Measurements from ENCODE around the gene ATP6V0C.

ATP6V0C gene

DNA sequence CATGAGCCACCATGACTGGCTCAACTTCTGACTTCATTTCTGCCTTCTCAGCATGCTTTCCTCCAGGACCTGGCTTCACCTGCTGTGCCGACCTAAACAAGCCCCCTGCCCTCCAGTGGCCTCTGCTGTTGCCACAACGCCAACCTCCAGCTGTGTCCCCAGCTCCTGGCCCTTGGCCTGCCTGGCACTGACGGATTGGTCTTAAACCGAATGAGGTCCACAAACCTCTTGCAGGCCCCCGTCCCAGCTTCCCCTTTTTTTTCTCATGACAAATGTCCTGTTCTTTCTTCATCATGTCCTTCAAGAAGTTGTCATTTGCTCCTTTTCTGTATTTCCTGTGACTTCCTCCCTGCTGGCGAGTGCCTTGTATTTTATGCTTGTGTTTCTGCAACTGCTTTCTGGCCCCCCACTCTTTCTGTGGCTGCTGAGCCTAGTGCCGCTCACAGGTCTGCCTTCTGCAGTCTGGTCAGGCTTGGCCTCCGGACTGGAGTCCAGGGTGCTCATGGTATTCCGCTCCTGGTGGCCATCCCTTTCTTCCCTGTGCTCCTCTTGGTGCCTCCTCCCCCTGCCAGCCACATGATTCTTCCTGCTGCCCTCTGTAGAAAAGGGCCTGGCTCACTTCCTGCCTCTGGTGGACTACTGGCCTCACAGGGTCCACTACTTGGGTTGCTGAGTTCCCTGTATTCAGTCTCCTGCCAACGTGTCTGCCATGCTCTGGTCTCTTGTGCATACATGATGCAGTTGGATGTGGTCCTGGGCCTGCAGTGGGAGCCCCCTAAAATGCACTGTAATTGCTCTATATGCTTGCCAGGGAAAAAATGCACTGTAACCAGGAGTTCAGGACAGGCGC, 2.9 kb downstream of the ATP6V0C start:
- no peak for TF ChIP-seq CTCF (IDR thresholded peaks at IDR 0.05; ENCODE audit: low read depth, low read length)
- no peak for DNase-seq (ENCODE audit: extremely low read depth, low read depth)

DNA sequence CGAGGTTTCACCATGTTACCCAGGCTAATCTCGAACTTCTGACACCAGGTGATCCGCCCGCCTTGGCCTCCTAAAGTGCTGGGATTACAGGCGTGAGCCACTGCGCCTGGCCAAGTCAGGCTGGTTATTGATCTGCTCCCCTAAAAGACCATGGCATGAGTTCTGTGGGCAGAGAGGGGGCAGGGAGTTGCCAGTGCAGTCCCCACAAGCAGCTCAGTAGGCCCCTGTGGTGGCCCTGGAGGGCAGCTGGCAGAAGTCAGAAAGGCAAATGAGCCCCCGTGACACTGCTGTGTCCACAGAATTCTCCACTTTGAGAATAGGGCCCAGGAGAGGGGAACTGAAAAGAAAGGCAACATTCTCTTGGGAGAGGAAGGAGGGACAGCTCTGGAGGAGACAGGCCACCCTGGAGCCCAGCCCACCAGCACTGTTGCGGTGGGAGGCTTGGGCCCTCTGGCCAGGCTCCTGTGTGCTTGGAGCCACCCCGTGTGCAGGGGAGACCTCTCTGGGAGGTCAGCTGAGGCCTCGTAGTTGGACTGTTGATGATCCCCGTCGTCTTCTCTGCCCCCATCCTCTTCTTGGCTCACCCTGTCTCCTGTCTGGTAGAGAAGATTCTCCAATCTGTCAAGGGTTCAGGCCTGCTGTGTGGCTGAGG, 4.3 kb downstream of the ATP6V0C start:
- no peak for DNase-seq (ENCODE audit: extremely low read depth, low read depth)
- TF ChIP-seq CTCF (IDR thresholded peaks at IDR 0.05; ENCODE audit: low read depth, low read length) = no peak

- no peak for TF ChIP-seq CTCF (IDR thresholded peaks at IDR 0.05; ENCODE audit: low read depth, low read length)
- no peak for DNase-seq (ENCODE audit: extremely low read depth, low read depth)
These were observed 5.3 kb downstream of the ATP6V0C start for GRCh38 chr16:2518823-2519710.

GRCh38 chr16:2519711-2520080, 5.9 kb downstream of the ATP6V0C start:
- DNase-seq (ENCODE audit: extremely low read depth, low read depth) = no peak
- TF ChIP-seq CTCF (IDR thresholded peaks at IDR 0.05; ENCODE audit: low read depth, low read length) = no peak

DNA sequence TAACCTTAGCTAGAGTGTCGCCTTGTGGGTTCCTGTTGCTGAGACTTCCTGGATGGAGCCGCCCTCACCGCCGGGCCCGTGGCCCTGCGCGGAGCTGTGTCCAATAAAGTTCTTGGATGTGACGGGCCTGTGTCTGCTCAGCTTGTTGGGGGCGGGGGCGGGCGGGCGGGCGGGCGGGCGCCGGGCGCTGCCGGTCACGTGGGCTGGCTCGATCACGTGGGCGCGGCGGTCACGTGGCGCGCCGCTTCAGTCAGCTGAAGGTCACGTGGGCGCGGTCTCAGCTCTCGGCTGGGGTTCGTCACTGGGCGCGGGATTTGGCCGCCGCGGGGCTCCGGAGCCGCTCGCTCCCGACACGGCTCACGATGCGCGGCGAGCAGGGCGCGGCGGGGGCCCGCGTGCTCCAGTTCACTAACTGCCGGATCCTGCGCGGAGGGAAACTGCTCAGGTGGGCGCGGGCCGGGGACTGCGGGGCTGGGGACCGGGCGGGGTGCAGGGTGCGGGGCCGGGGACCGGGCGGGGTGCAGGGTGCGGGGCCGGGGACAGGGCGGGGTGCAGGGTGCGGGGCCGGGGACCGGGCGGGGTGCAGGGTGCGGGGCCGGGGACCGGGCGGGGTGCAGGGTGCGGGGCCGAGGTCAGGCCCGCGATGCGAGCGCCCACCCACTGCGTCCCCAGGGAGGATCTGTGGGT, 6.5 kb downstream of the ATP6V0C start, which contains the start of gene AMDHD2:
AMDHD2 (plus strand) TSS at position 275 of the 687 bp plus-strand sequence; CDS start at position 363, 88 bp downstream.
- DNase-seq (ENCODE audit: extremely low read depth, low read depth) = peak; percentile 70
- no peak for TF ChIP-seq CTCF (IDR thresholded peaks at IDR 0.05; ENCODE audit: low read depth, low read length)

DNA sequence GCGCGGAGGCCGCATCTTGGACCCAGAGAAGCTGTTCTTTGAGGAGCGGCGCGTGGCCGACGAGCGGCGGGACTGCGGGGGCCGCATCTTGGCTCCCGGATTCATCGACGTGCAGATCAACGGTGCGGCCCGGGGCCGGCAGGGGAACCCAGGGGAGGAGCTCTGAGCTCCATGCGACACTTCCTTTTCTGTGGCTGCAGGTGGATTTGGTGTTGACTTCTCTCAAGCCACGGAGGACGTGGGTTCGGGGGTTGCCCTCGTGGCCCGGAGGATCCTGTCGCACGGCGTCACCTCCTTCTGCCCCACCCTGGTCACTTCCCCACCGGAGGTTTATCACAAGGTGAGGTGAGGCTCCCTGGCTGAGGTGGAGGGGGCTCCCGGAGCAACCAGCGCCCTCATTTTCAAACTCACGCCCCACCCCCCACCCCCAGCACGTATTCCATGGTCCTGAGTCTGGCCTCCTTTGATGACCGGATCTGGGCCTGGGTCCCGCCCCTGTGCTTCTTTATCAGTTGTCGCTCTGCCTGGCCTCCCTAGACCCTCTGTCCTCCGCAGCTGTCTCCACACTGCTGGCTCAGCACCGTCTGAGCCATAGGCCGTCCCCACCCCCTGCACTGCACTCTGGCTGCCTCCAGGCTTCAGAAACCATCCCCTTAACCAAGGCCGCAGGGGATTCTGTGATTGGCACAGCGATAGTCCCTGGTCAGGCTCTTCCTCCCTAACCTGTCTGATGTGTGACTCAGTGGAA, 7.2 kb downstream of the ATP6V0C start:
- TF ChIP-seq CTCF (IDR thresholded peaks at IDR 0.05; ENCODE audit: low read depth, low read length) = no peak
- no peak for DNase-seq (ENCODE audit: extremely low read depth, low read depth)

Measured in AG09319 (cell line).